Astrocyte of the cerebellum (primary cell): Measurements from ENCODE around the gene ZNF324B.

ENCODE experiments used
- DNase-seq: peaks from one replicate; pipeline ENCODE4 v3.0.0-alpha.2; 2011; ENCODE audit warnings: low read depth
- H3K4me3 ChIP-seq: 2 replicates; pipeline ENCODE4 v1.5.1; 2011; ENCODE audit warnings: mild to moderate bottlenecking, low read depth, low read length, moderate library complexity
- in situ Hi-C: cut with HindIII; loops from 2 replicates; pipeline ENCODE4 v1.10.0; 2017; ENCODE audit warnings: low sequenced_read_pairs
- TF ChIP-seq, protein P1 (sequence below): IDR thresholded peaks from 2 replicates; pipeline ENCODE4 v1.5.1; 2012; ENCODE audit warnings: low read length, low read depth, moderate library complexity, mild to moderate bottlenecking; ENCODE audit errors: missing control alignments

ZNF324B gene

DNA sequence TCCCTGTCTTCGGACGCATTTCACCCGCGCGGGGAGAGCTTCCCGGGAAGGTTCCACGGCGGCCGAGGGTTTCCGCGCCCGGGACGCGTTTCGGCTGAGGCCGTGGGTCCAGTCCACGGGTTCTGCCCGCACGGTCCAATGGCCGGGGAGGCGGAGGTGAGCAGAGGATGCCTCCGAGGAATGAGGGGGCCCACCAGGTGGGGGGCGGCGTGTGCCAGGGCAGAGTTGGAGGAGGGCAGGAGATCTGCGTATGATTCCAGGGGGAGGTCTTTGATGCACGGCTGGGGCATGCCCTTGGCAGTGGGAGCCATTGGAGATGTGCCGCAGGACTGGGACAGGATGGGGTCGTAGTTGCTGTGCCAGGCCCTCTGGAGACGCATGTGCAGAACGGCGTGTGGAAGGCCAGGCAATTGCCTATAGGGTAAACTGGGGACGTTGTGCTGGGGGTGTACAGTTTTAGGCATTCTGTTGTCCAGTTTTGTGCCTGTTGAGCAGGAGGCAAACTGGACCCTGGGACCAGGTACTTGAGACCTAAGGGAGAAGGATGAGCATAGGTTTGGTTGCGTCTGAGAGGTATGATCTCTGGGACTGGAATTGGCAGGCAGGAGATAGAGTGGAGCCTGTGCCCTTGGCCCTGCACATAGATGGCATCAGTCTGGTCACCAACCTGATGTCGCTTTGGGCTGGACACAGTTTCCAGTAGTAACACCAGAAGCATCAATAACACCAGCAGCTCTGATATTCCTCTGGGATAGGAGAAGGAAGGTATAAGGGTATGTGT, 42.2 kb upstream of the ZNF324B start:
- peak overlapping the region; percentile 93 for H3K4me3 ChIP-seq
- TF ChIP-seq, protein P1, sequence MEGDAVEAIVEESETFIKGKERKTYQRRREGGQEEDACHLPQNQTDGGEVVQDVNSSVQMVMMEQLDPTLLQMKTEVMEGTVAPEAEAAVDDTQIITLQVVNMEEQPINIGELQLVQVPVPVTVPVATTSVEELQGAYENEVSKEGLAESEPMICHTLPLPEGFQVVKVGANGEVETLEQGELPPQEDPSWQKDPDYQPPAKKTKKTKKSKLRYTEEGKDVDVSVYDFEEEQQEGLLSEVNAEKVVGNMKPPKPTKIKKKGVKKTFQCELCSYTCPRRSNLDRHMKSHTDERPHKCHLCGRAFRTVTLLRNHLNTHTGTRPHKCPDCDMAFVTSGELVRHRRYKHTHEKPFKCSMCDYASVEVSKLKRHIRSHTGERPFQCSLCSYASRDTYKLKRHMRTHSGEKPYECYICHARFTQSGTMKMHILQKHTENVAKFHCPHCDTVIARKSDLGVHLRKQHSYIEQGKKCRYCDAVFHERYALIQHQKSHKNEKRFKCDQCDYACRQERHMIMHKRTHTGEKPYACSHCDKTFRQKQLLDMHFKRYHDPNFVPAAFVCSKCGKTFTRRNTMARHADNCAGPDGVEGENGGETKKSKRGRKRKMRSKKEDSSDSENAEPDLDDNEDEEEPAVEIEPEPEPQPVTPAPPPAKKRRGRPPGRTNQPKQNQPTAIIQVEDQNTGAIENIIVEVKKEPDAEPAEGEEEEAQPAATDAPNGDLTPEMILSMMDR = no peak
- in situ Hi-C loops = no loop called here
- DNase-seq = no peak

DNA sequence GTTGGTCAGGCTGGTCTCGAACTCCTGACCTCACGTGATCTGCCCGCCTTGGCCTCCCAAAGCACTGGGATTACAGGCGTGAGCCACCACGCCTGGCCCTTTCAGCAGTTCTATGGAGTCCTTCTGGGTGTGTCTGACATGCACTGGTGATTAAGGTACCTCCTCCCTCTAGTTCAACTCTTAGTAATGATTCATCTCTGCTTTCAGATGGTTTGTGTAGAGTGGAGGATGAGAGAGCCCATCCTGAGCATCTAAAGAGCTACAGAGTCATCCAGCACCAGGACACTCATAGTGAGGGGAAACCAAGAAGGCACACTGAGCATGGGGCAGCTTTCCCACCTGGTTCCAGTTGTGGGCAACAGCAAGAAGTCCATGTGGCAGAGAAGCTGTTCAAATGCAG, 34.8 kb upstream of the ZNF324B start:
- H3K4me3 ChIP-seq = no peak overlapping the region
- TF ChIP-seq, protein P1 = no peak
- DNase-seq = no peak
- in situ Hi-C loops = no loop called here

DNA sequence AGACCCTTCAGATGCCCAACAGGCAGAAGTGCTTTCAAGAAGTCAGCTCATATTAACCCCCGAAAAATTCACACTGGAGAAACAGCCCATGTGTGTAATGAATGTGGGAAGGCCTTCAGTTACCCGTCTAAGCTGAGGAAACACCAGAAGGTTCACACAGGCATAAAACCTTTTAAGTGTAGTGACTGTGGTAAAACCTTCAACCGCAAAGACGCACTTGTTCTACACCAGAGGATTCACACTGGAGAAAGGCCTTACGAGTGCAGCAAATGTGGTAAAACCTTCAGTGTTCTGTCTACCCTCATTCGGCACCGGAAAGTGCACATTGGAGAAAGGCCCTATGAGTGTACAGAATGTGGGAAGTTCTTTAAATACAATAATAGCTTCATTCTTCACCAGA, 34.4 kb upstream of the ZNF324B start:
- DNase-seq = no peak
- TF ChIP-seq, protein P1 = no peak
- in situ Hi-C loops = no loop called here
- H3K4me3 ChIP-seq = no peak overlapping the region

DNA sequence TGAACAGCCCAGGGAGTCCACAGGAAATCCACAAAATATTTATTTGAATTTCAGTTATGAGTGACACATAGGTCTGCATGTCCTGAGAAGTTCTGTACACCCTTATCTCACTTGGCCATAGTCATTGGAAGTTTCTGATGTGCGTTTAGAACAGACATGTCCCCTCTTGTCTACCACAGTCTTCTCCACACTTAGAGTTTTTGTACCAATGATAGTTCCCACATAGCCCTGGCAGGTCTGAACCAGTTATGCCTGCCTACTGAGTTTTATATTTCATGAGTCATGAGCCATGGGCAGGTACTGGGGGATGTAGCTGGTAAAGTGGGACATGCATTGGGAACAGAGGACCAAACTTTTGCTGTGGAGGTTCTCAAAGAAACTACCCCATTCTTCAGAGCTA, 22.8 kb upstream of the ZNF324B start:
- no peak overlapping the region for H3K4me3 ChIP-seq
- in situ Hi-C loops = no loop called here
- no peak for DNase-seq
- TF ChIP-seq, protein P1 = no peak

DNA sequence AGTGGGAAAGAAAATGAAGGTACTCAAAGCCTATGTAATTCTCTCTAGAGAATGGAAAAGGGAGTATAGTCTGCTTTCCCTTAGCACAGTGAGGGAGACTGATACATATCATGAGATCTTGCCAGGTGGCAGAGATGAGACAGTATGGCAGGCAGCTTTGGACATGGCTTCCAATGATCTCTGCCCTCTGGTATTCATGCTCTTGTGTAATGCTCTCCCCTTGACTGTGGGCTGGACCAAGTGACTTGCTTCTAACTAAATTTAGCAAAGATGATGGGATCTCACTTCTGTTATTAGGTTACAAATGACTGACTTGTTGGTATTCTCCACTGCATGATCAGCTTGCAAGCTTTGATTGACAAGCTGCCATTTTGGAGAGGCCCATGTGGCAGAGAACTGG, 21.7 kb upstream of the ZNF324B start:
- in situ Hi-C loops = no loop called here
- TF ChIP-seq, protein P1 = no peak
- no peak for DNase-seq

DNA sequence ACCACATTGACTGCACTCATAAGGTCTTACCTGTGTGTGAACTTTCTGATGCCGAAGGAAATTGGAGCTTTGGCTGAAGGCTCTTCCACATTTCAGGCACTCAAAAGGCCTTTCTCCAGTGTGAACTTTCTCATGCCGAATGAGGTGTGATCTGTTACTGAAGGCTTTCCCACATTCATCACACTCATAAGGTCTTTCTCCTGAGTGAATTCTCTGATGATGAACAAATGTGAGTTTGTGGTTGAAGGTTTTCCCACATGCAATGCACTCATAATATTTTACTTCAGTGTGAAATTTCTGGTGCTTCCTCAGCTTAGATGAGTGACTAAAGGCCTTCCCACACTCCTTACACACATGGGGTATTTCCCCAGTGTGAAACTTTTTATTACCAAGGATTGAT, 17.2 kb upstream of the ZNF324B start:
- H3K4me3 ChIP-seq = no peak overlapping the region
- DNase-seq = no peak
- TF ChIP-seq, protein P1 = no peak
- in situ Hi-C loops = no loop called here

More for the DNA sequence above, 21.7 kb upstream of the ZNF324B start:
- no peak overlapping the region for H3K4me3 ChIP-seq
